H1 (cell line): ENCODE measurements around the gene C4orf33. TPM values are rescaled to one million over a fixed set of nuclear protein-coding genes. Genes with fewer than 3 reads are reported as not detected.

Experiments used
- CTCF ChIA-PET: fragments of 300-600 bp; sonication (Branson Sonifier 250); formaldehyde crosslinking; loops from one replicate; lab custom pipeline; 2021; ENCODE audit not compliant: partially characterized antibody; lab: Charles Lee
- POLR2A ChIA-PET: fragments of 300-600 bp; sonication (Branson Sonifier 250); formaldehyde crosslinking; loops from one replicate; lab custom pipeline; 2021; ENCODE audit warnings: inconsistent platforms; ENCODE audit not compliant: partially characterized antibody; lab: Charles Lee
- DNase-seq, 2 experiments: peaks; one replicate each; pipeline versions ENCODE4 v3.0.0 to v3.0.0-alpha.2; 2010 to 2022; ENCODE audit warnings: low spot score in 2 of 2, low read depth in 1 of 2, mixed read lengths in 1 of 2
- FAIRE-seq: peaks from 2 replicates; lab custom pipeline; 2011; peaks lifted over from hg19 to GRCh38; lab: Jason Lieb, UNC
- H2AFZ ChIP-seq: 2 replicates; pipeline ENCODE4 v1.8.1; 2012; ENCODE audit warnings: low read length, inconsistent platforms
- H2AK5ac ChIP-seq: 2 replicates; pipeline ENCODE4 v1.6.1; 2013; ENCODE audit warnings: low read depth, low read length
- H2BK120ac ChIP-seq: replicated peaks from 2 replicates; pipeline ENCODE3; 2013; ENCODE audit warnings: low read depth, low read length, inconsistent platforms
- H2BK12ac ChIP-seq: 2 replicates; pipeline ENCODE4 v1.6.1; 2013; ENCODE audit warnings: low read depth, low read length
- H2BK15ac ChIP-seq: 2 replicates; pipeline ENCODE4 v1.6.1; 2013; ENCODE audit warnings: low read length
- H2BK20ac ChIP-seq: 2 replicates; pipeline ENCODE4 v1.6.1; 2013; ENCODE audit warnings: low read length
- H2BK5ac ChIP-seq: 2 replicates; pipeline ENCODE4 v1.6.1; 2013; ENCODE audit warnings: low read depth, low read length
- H3K14ac ChIP-seq: 2 replicates; pipeline ENCODE4 v1.6.1; 2013; ENCODE audit warnings: inconsistent platforms; ENCODE audit not compliant: insufficient read length
- H3K18ac ChIP-seq: 2 replicates; pipeline ENCODE4 v1.6.1; 2013; ENCODE audit warnings: low read length; ENCODE audit errors: extremely low read depth
- H3K23ac ChIP-seq: 2 replicates; pipeline ENCODE4 v1.6.1; 2013; ENCODE audit warnings: inconsistent platforms; ENCODE audit not compliant: insufficient read length
- H3K23me2 ChIP-seq: 2 replicates; pipeline ENCODE4 v1.6.1; 2013; ENCODE audit warnings: low read depth, low read length
- H3K27ac ChIP-seq: 2 replicates; pipeline ENCODE4 v1.6.1; 2011; ENCODE audit warnings: low read depth, low read length, inconsistent platforms
- H3K27me3 ChIP-seq, 4 experiments: replicated peaks in 1 of 4; 1 replicate in 1 of 4; 2 replicates in 3 of 4; pipeline versions ENCODE4 v1.6.1 to v1.8.1; 2011 to 2013; ENCODE audit warnings: low read length in 3 of 4, mild to moderate bottlenecking in 3 of 4, inconsistent platforms in 2 of 4, mixed read lengths in 2 of 4, moderate library complexity in 1 of 4; ENCODE audit not compliant: control insufficient read depth in 3 of 4, insufficient read depth in 3 of 4; ENCODE audit errors: extremely low read depth in 1 of 4
- H3K36me3 ChIP-seq, 4 experiments: 2 replicates each; pipeline versions ENCODE4 v1.6.1 to v1.8.1; 2011 to 2013; ENCODE audit warnings: mild to moderate bottlenecking in 4 of 4, low read length in 3 of 4, moderate library complexity in 2 of 4, control low read depth in 1 of 4, inconsistent platforms in 1 of 4; ENCODE audit not compliant: insufficient read depth in 4 of 4, control insufficient read depth in 2 of 4
- H3K4ac ChIP-seq: replicated peaks from 2 replicates; pipeline ENCODE3; 2013; ENCODE audit warnings: low read length, low read depth, mixed read lengths, inconsistent platforms; ENCODE audit not compliant: insufficient read length
- H3K4me1 ChIP-seq, 4 experiments: replicated peaks in 1 of 4; 1 replicate in 1 of 4; 2 replicates in 3 of 4; pipeline versions ENCODE4 v1.6.1 to v1.8.1; 2011 to 2013; ENCODE audit warnings: low read length in 3 of 4, inconsistent platforms in 2 of 4, mixed read lengths in 1 of 4; ENCODE audit not compliant: insufficient read depth in 4 of 4, control insufficient read depth in 3 of 4
- H3K4me2 ChIP-seq, 2 experiments: 2 replicates each; pipeline versions ENCODE4 v1.6.1 to v1.8.1; 2011 to 2013; ENCODE audit warnings: low read depth in 2 of 2, low read length in 2 of 2, control low read depth in 1 of 2, inconsistent platforms in 1 of 2, mild to moderate bottlenecking in 1 of 2; ENCODE audit not compliant: insufficient read depth in 1 of 2
- H3K4me3 ChIP-seq, 4 experiments: fragments of 200-600, 300-600 bp in 1 of 4; sonication (generic), shearing (Covaris generic), sonication (Bioruptor Twin) in 1 of 4; 2 replicates each; pipeline versions ENCODE4 v1.5.1 to v1.8.1; 2011 to 2016; ENCODE audit warnings: low read length in 4 of 4, low read depth in 3 of 4, control low read depth in 2 of 4, inconsistent platforms in 2 of 4, mild to moderate bottlenecking in 2 of 4, mixed read lengths in 1 of 4, moderate library complexity in 1 of 4; ENCODE audit not compliant: insufficient read depth in 2 of 4; ENCODE audit errors: extremely low read depth in 1 of 4
- H3K56ac ChIP-seq: replicated peaks from 2 replicates; pipeline ENCODE3; 2013; ENCODE audit warnings: low read depth, mild to moderate bottlenecking, mixed read lengths, low read length, inconsistent platforms; ENCODE audit not compliant: insufficient read length
- H3K79me1 ChIP-seq: 2 replicates; pipeline ENCODE4 v1.6.1; 2013; ENCODE audit warnings: low read depth, low read length, control low read depth
- H3K79me2 ChIP-seq, 2 experiments: 2 replicates each; pipeline versions ENCODE4 v1.6.1 to v1.8.1; 2012 to 2013; ENCODE audit warnings: low read length in 2 of 2, mild to moderate bottlenecking in 2 of 2, inconsistent platforms in 1 of 2; ENCODE audit not compliant: insufficient read depth in 2 of 2, control insufficient read depth in 1 of 2
- H3K9ac ChIP-seq, 4 experiments: replicated peaks in 1 of 4; 1 replicate in 1 of 4; 2 replicates in 3 of 4; pipeline versions ENCODE4 v1.6.1 to v1.8.1; 2011 to 2013; ENCODE audit warnings: low read depth in 3 of 4, low read length in 3 of 4, control low read depth in 2 of 4, mild to moderate bottlenecking in 2 of 4, moderate library complexity in 2 of 4, inconsistent platforms in 1 of 4; ENCODE audit errors: extremely low read depth in 1 of 4
- H3K9me3 ChIP-seq, 2 experiments: 2 replicates each; pipeline versions ENCODE4 v1.6.1 to v1.8.1; 2012 to 2013; ENCODE audit warnings: mild to moderate bottlenecking in 2 of 2, moderate library complexity in 2 of 2, control low read depth in 1 of 2, inconsistent platforms in 1 of 2, low read depth in 1 of 2, low read length in 1 of 2, mixed read lengths in 1 of 2; ENCODE audit not compliant: insufficient read depth in 2 of 2
- H4K20me1 ChIP-seq, 2 experiments: replicated peaks in 1 of 2; 2 replicates each; pipeline versions ENCODE3 to v1.8.1; 2011 to 2013; ENCODE audit warnings: inconsistent platforms in 2 of 2, low read length in 2 of 2, mild to moderate bottlenecking in 1 of 2; ENCODE audit not compliant: insufficient read depth in 2 of 2, control insufficient read depth in 1 of 2
- H4K5ac ChIP-seq: 2 replicates; pipeline ENCODE4 v1.6.1; 2013; ENCODE audit warnings: low read length, low read depth, mixed read lengths, inconsistent platforms; ENCODE audit not compliant: insufficient read length
- H4K8ac ChIP-seq: 2 replicates; pipeline ENCODE4 v1.8.0; 2013; ENCODE audit warnings: mild to moderate bottlenecking, moderate library complexity, low read length, inconsistent platforms; ENCODE audit not compliant: insufficient read depth; ENCODE audit errors: extremely low read depth
- H4K91ac ChIP-seq: replicated peaks from 2 replicates; pipeline ENCODE3; 2013; ENCODE audit warnings: low read length, mixed read lengths, inconsistent platforms; ENCODE audit not compliant: insufficient read length
- ASH2L ChIP-seq: fragments of 200-600, 300-600 bp; sonication (generic); IDR thresholded peaks from one replicate; pipeline ENCODE4 v1.7.1; 2017; ENCODE audit warnings: low read length
- JUND ChIP-seq: IDR thresholded peaks from 2 replicates; pipeline ENCODE4 v1.6.1; 2011; ENCODE audit warnings: mild to moderate bottlenecking, improper control_type of control experiment, low read length
- KDM4A ChIP-seq: IDR thresholded peaks from one replicate; pipeline ENCODE4 v1.7.1; 2012; ENCODE audit warnings: low read depth, mild to moderate bottlenecking, moderate library complexity, low read length, inconsistent platforms; ENCODE audit not compliant: severe bottlenecking
- RNF2 ChIP-seq: fragments of 200-900, 300-1000 bp; sonication (generic); IDR thresholded peaks from 2 replicates; pipeline ENCODE4 v1.7.1; 2016; ENCODE audit warnings: borderline replicate concordance, low read depth, mild to moderate bottlenecking, antibody characterized with exemption, low read length; ENCODE audit not compliant: poor library complexity, severe bottlenecking; ENCODE audit errors: missing control alignments
- SP4 ChIP-seq: IDR thresholded peaks from 2 replicates; pipeline ENCODE4 v1.6.1; 2012; ENCODE audit warnings: low read length, inconsistent platforms
- TCF12 ChIP-seq: IDR thresholded peaks from 2 replicates; pipeline ENCODE4 v1.6.1; 2011; ENCODE audit warnings: low read depth, mild to moderate bottlenecking, low read length
- TEAD4 ChIP-seq: IDR thresholded peaks from 2 replicates; pipeline ENCODE4 v1.6.1; 2012; ENCODE audit warnings: low read depth, low read length, inconsistent platforms, mixed read lengths
- WGBS, 2 experiments: shearing (Covaris generic) in 1 of 2; methylation state at CpG; one replicate each; pipeline versions ENCODE4 v1.1.6 to v1.1.7; 2013 to 2015; ENCODE audit warnings: low lambda C conversion rate in 2 of 2, mixed read lengths in 2 of 2, inconsistent platforms in 1 of 2, low coverage in 1 of 2, missing lambda C conversion rate in 1 of 2; ENCODE audit not compliant: insufficient replicate concordance in 2 of 2, insufficient coverage in 1 of 2, insufficient read length in 1 of 2; ENCODE audit errors: extremely low coverage in 1 of 2, missing lambda C conversion rate in 1 of 2; 5-methylcytosine and 5-hydroxymethylcytosine counted together
- polyA plus RNA-seq, 7 experiments: library from polyadenylated mRNA; depleted of rRNA in 3 of 7; stranded (reverse) in 5 of 7; unstranded in 2 of 7; fragments of >200 nt in 5 of 7; fragments of 200-250 nt in 2 of 7; gene quantifications; 1 replicate in 5 of 7; 2 replicates in 1 of 7; 4 replicates in 1 of 7; pipeline versions ENCODE4 v1.2.1 to v1.2.3, GENCODE V29; 2011 to 2013; ENCODE audit warnings: missing spikeins in 2 of 7, mixed read lengths in 2 of 7
- total RNA-seq: library from RNA; stranded (reverse); fragmentation: NEBNext Ultra II Directional; extraction: Animal tissue kit (Norgen Biotek cat#: 25700); gene quantifications from 2 replicates; pipeline ENCODE4 v1.2.1, GENCODE V29; 2021

C4orf33 gene
- total and polyA plus RNA-seq, 2 of the 8 experiments (the other 6 are each of a cell fraction or from before 2014, with no cell fraction given), result 3.4 to 6.0 TPM

DNA sequence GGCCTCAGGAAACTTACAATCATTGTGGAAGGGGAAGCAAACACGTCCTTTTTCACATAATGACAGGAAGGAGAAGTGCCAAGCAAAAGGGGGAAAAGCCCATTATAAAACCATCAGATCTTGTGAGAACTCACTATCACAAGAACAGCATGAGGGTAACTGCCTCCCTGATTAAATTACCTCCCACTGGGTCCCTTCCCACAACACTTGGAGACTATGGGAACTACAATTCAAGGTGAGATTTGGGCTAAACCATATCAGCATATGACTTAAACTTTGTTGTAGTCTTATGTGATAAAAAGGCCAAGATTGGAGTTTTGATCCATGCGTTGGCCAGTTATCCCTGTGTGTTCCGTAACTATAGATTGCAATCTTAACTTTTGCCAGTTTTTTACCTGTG lies 68.3 kb downstream of the C4orf33 start:
- no peak for FAIRE-seq
- Histone ChIP-seq H3K4ac (no peak overlapping the region), H2BK15ac (no peak overlapping the region), H3K36me3 (no peaks in the 10 kb centered on the region), H3K56ac (no peak overlapping the region), H3K79me2 (no peaks in the 10 kb centered on the region), H2BK120ac (no peak overlapping the region), H2AK5ac (no peak overlapping the region), H3K4me3 (no peak overlapping the region), H4K91ac (no peak overlapping the region), H3K79me1 (no peaks in the 10 kb centered on the region), H4K8ac (no peak overlapping the region), H2AFZ (no peak overlapping the region), H3K18ac (no peak overlapping the region), H3K27me3 (no peaks in the 10 kb centered on the region), H2BK20ac (no peak overlapping the region), H3K23me2 (no peaks in the 10 kb centered on the region), H2BK12ac (no peak overlapping the region), H4K5ac (no peak overlapping the region), H3K9me3 (no peaks in the 10 kb centered on the region), H3K4me2 (no peak overlapping the region), H2BK5ac (no peak overlapping the region), H3K23ac (no peak overlapping the region), H3K27ac (no peak overlapping the region), H3K4me1 (no peaks in the 10 kb centered on the region), H4K20me1 (no peaks in the 10 kb centered on the region), H3K14ac (no peak overlapping the region), H3K9ac (no peak overlapping the region)
- TF ChIP-seq KDM4A (no peak), TEAD4 (no peak), JUND (no peak), ASH2L (no peak), TCF12 (no peak), SP4 (no peak), RNF2 (no peak)
- ChIA-PET CTCF (no interaction called here), POLR2A (no interaction called here)
- no peak for DNase-seq
- 86% methylated on average over 3 of the region's 3 CpGs; no CpG with 5 or more reads in 1 of the 2 experiments for WGBS, 2 experiments
